Keratinocyte (primary cell): ENCODE results near the gene CACNA1C.

Experiments used
- CTCF ChIP-seq, 3 experiments: IDR thresholded peaks in 1 of 3; conservative IDR thresholded peaks in 1 of 3; optimal IDR thresholded peaks in 1 of 3; 2 replicates in 2 of 3; 3 replicates in 1 of 3; pipeline versions ENCODE3 to v1.5.1; 2011; ENCODE audit warnings: low read length in 3 of 3, mild to moderate bottlenecking in 3 of 3, moderate library complexity in 2 of 3, control low read depth in 1 of 3, inconsistent platforms in 1 of 3; ENCODE audit not compliant: insufficient read depth in 2 of 3; ENCODE audit errors: extremely low read depth in 1 of 3
- EZH2 ChIP-seq: IDR thresholded peaks from one replicate; pipeline ENCODE4 v1.6.1; 2012; ENCODE audit warnings: inconsistent platforms, mild to moderate bottlenecking, low read length, moderate library complexity

GRCh38 chr12:2638273-2639019, 585.7 kb downstream of the CACNA1C start:
- TF ChIP-seq CTCF (optimal IDR thresholded peaks at IDR 0.05 in 1 of 3, IDR thresholded peaks at IDR 0.05 in 1 of 3, conservative IDR thresholded peaks at IDR 0.05 in 1 of 3; ENCODE audit: extremely low read depth in 1 of 3, insufficient read depth in 2 of 3, low read length in 3 of 3) (no peak), EZH2 (no peak)
